ENCODE measurements around the gene ADAM12.

Gene ADAM12

GRCh38 chr10:126288547-126289493, 99.5 kb downstream of the ADAM12 start:
- DNase-seq (ENCODE audit: extremely low read depth, low read depth), result no peak
- no peak overlapping the region for H3K4me3 ChIP-seq (replicated peaks; ENCODE audit: low read depth, low read length)
- no peak for TF ChIP-seq CTCF (IDR thresholded peaks at IDR 0.05; ENCODE audit: low read depth, low read length, missing control alignments)

- DNase-seq (ENCODE audit: extremely low read depth, low read depth), result no peak
- no peak overlapping the region for H3K4me3 ChIP-seq (replicated peaks; ENCODE audit: low read depth, low read length)
- TF ChIP-seq CTCF (IDR thresholded peaks at IDR 0.05; ENCODE audit: low read depth, low read length, missing control alignments), result no peak
These were observed 102.0 kb downstream of the ADAM12 start for GRCh38 chr10:126286256-126286780.

- no peak overlapping the region for H3K4me3 ChIP-seq (replicated peaks; ENCODE audit: low read depth, low read length)
- DNase-seq (ENCODE audit: extremely low read depth, low read depth), result no peak
- TF ChIP-seq CTCF (IDR thresholded peaks at IDR 0.05; ENCODE audit: low read depth, low read length, missing control alignments), result no peak
These were observed 105.0 kb downstream of the ADAM12 start for GRCh38 chr10:126283307-126283706.

- TF ChIP-seq CTCF (IDR thresholded peaks at IDR 0.05; ENCODE audit: low read depth, low read length, missing control alignments), result no peak
- DNase-seq (ENCODE audit: extremely low read depth, low read depth), result no peak
- no peak overlapping the region for H3K4me3 ChIP-seq (replicated peaks; ENCODE audit: low read depth, low read length)
These were observed 109.4 kb downstream of the ADAM12 start for GRCh38 chr10:126278851-126279250.

GRCh38 chr10:126277181-126277580, 111.1 kb downstream of the ADAM12 start:
- DNase-seq (ENCODE audit: extremely low read depth, low read depth), result no peak
- H3K4me3 ChIP-seq (replicated peaks; ENCODE audit: low read depth, low read length), result no peak overlapping the region
- TF ChIP-seq CTCF (IDR thresholded peaks at IDR 0.05; ENCODE audit: low read depth, low read length, missing control alignments), result no peak

- no peak for DNase-seq (ENCODE audit: extremely low read depth, low read depth)
- no peak overlapping the region for H3K4me3 ChIP-seq (replicated peaks; ENCODE audit: low read depth, low read length)
- TF ChIP-seq CTCF (IDR thresholded peaks at IDR 0.05; ENCODE audit: low read depth, low read length, missing control alignments), result no peak
These were observed 115.8 kb downstream of the ADAM12 start for GRCh38 chr10:126272526-126272925.
